Heart left ventricle (tissue), 16 donors: ENCODE results near the gene CIRBP. TPM values are rescaled to one million over a fixed set of nuclear protein-coding genes. Genes with fewer than 3 reads are reported as not detected.
A peak's percentile ranks its signal among the peaks of the same experiment; 100 is the strongest.

Source experiments
- ATAC-seq, 4 donors: fragments of 200-7000 bp; cut with Tn5 transposase; one replicate each; pipeline ENCODE4 v1.9.1; 2020 to 2022; ENCODE audit warnings: moderate library complexity in 4 of 4, mild to moderate bottlenecking in 3 of 4, moderate number of reproducible peaks in 1 of 4
- DNase-seq, 5 donors: peaks; one replicate each; pipeline ENCODE4 v3.0.0-alpha.2; 2020
- H3K27ac ChIP-seq, 12 donors: fragments of 200-600 bp; sonication (generic) in 4 of 12; one replicate each; pipeline versions ENCODE4 v1.5.0 to v1.8.0; 2016 to 2022; ENCODE audit warnings: mild to moderate bottlenecking in 2 of 12
- H3K27me3 ChIP-seq, 9 donors: fragments of 200-600 bp; sonication (generic) in 2 of 9; one replicate each; pipeline versions ENCODE4 v1.5.1 to v1.8.0; 2016 to 2022; ENCODE audit warnings: mild to moderate bottlenecking in 3 of 9
- H3K36me3 ChIP-seq, 9 donors: fragments of 200-600 bp; sonication (generic) in 2 of 9; one replicate each; pipeline versions ENCODE4 v1.5.0 to v1.8.0; 2018 to 2022; ENCODE audit warnings: mild to moderate bottlenecking in 2 of 9
- H3K4me1 ChIP-seq, 12 donors: fragments of 200-600 bp; sonication (generic) in 4 of 12; one replicate each; pipeline versions ENCODE4 v1.5.0 to v1.8.0; 2016 to 2022; ENCODE audit warnings: mild to moderate bottlenecking in 3 of 12
- H3K4me3 ChIP-seq, 12 donors: fragments of 200-600 bp; sonication (generic) in 4 of 12; one replicate each; pipeline versions ENCODE4 v1.5.0 to v1.8.0; 2017 to 2022; ENCODE audit warnings: mild to moderate bottlenecking in 9 of 12, moderate library complexity in 4 of 12
- H3K9me3 ChIP-seq, 12 donors: fragments of 200-600 bp; sonication (generic) in 4 of 12; one replicate each; pipeline versions ENCODE4 v1.5.0 to v1.8.0; 2016 to 2022; ENCODE audit warnings: mild to moderate bottlenecking in 1 of 12
- POLR2A ChIP-seq, 2 donors: fragments of 450-650 bp; IDR thresholded peaks; one replicate each; pipeline ENCODE4 v1.6.1; 2017; ENCODE audit warnings: antibody characterized with exemption in 2 of 2, mild to moderate bottlenecking in 2 of 2, moderate library complexity in 2 of 2
- WGBS, 4 donors: extraction: QIAGEN DNeasy Blood & Tissue Kit in 2 of 4; methylation state at CpG; one replicate each; pipeline versions ENCODE4 v1.1.5 to v1.1.7; 2013 to 2018; 5-methylcytosine and 5-hydroxymethylcytosine counted together
- intact Hi-C, 10 donors: fragments of 100-400 bp; cut with DNase I; formaldehyde crosslinking; loops; one replicate each; pipeline versions ENCODE4 v1.11.1 to v1.14.2; 2022
- polyA plus RNA-seq, 2 donors: library from polyadenylated mRNA; stranded (reverse); fragments of 200-250 nt; gene quantifications; one replicate each; pipeline ENCODE4 v1.2.3, GENCODE V29; 2013
- total RNA-seq, 9 donors: library from RNA; depleted of rRNA in 2 of 9; stranded (reverse); fragments of >200 nt in 2 of 9; fragmentation: NEBNext Ultra II Directional in 3 of 9; extraction: Animal tissue kit (Norgen Biotek cat#: 25700) in 3 of 9; gene quantifications; one replicate each; pipeline versions ENCODE4 v1.1.0 to v1.2.4, GENCODE V29; 2016 to 2023
- TF ChIP-seq, protein P1 (sequence below), 12 donors: fragments of 200-600 bp; sonication (generic) in 4 of 12; IDR thresholded peaks; one replicate each; pipeline versions ENCODE4 v1.5.0 to v1.8.0; 2018 to 2022; ENCODE audit warnings: antibody characterized with exemption in 12 of 12, mild to moderate bottlenecking in 5 of 12
- donor health status: ischemic (EF 13 %, LVEDD 7.1; RV severe dilation, severe dysfunction).
- donor health status: healthy with polysubstance abuse.
- donor health status: DM: no; HTN: yes; CAD: no.
- donor health status: DM: no; HTN: no; CAD: no.
- donor health status: ischemic (EF 25% LVEDD 6.9; RV normal size, moderate dysfunction).
- donor health status: ischemic (EF 25% LVEDD 5.7; RV mildly dilated, moderate dysfunction).
- donor health status: healthy.
- donor health status: DM: yes; HTN: yes; CAD: no.
- donor health status: ischemic (EF 35%, LVEDD 5.7; RV mildly dilated, moderate dysfunction).
- donor health status: nonischemic (EF 11% LVEDD 7.7; RV severe dilation, severe dysfunction).
- donor health status: DM: yes; HTN: yes; CAD: no.
- donor health status: PGD.
- donor health status: ischemic (EF 29% LVEDD 5.4; RV normal size, mild dysfunction).
- donor health status: nonischemic (EF 23%, LVEDD 6.1; RV moderate dilation, normal function).

The CIRBP gene
- total and polyA plus RNA-seq, 11 donors, result 149 to 425 (median 269) TPM

DNA sequence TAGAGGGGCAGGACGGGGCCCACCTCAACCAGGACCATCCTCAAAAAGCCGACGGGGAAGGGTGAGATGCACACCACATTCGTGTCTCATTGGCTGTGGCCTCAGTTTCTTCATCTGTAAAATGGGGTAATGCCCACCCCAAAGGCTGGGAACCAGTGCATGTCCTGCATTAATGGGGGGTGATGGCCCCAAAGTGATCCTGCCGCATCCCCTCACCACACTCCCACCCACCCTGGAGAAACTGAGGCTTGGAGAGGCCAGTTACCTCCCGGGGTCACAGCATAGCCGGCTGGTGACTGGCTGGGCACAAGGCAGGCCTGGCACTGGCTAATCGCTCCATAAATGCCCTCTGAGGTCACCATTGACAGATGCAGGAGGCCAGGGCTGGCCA is 21.4 kb upstream of the CIRBP start:
- H3K9me3 ChIP-seq, result no peaks in the 10 kb centered on the region
- 63 to 94% (median 65%) methylated on average over 5 to 8 of the region's 8 CpGs for whole genome bisulfite sequencing, 4 donors
- intact Hi-C loops, result loop anchor here in 1 of 10 donors (1.0 to 10.0 kb wide), 2 partner anchors 22 to 323 kb away; partner anchors contain the start of genes ARID3A and CIRBP
- H3K36me3 ChIP-seq, result peaks cover 0 to 22% (median 14%) of the 10 kb centered on the region in 9 donors
- H3K27me3 ChIP-seq, result no peaks in the 10 kb centered on the region
- H3K4me1 ChIP-seq, result peaks cover 10 to 75% (median 60%) of the 10 kb centered on the region in 12 donors
- TF ChIP-seq, protein P1, sequence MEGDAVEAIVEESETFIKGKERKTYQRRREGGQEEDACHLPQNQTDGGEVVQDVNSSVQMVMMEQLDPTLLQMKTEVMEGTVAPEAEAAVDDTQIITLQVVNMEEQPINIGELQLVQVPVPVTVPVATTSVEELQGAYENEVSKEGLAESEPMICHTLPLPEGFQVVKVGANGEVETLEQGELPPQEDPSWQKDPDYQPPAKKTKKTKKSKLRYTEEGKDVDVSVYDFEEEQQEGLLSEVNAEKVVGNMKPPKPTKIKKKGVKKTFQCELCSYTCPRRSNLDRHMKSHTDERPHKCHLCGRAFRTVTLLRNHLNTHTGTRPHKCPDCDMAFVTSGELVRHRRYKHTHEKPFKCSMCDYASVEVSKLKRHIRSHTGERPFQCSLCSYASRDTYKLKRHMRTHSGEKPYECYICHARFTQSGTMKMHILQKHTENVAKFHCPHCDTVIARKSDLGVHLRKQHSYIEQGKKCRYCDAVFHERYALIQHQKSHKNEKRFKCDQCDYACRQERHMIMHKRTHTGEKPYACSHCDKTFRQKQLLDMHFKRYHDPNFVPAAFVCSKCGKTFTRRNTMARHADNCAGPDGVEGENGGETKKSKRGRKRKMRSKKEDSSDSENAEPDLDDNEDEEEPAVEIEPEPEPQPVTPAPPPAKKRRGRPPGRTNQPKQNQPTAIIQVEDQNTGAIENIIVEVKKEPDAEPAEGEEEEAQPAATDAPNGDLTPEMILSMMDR (IDR thresholded peaks at IDR 0.05), result no peak
- no peak for TF ChIP-seq POLR2A (IDR thresholded peaks at IDR 0.05)
- H3K4me3 ChIP-seq, result peak overlapping the region in 11 of 12 donors; percentile 43 to 97 (median 83)
- no peak for ATAC-seq
- DNase-seq, result peak in 1 of 5 donors; percentile 85
- peak overlapping the region; percentile 96 to 100 (median 100) for H3K27ac ChIP-seq

DNA sequence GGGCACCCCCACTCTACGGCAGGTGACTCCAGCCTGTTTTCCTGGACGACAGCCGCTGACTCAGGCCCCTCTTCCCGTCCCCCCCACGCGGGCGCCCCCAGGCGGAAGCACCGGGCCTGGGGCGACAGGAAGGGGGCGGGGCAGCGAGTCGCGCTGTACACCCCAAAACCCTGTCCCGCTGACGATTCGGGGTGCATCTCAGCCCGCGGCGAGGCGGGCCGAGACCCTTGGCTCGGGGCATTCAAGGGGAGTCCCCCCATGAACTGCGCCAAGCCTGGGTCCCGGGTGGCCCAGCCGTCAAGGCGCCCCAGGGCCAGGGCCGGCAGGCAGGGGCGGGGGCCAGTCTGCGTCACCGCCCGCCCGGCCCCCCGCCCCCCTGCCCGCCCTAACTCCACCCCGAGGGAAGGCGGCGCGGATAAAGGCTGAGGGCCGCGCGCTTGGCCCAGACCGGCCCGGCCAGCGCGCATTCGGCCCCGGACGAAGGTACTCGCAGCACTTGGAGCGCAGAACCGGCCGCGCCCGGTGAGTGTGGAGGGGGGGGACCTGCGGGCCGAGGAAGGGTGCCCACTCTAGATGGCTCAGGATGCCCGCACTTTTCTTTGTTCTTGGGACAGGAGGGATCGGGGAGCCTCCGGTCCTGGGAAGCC is 20.9 kb upstream of the CIRBP start, which contains the start of gene MIDN:
Gene MIDN, plus strand, starts transcription at position 445 of the 647 bp plus-strand sequence. CDS start 1,714 bp downstream, outside the sequence.
- Histone ChIP-seq H3K4me1 (peaks cover 10 to 75% (median 57%) of the 10 kb centered on the region in 12 donors), H3K4me3 (peak within 1 kb of the TSS; percentile 43 to 97 (median 84)), H3K9me3 (no peaks in the 10 kb centered on the region), H3K27me3 (no peaks in the 10 kb centered on the region), H3K27ac (peak within 1 kb of the TSS; percentile 96 to 100 (median 100)), H3K36me3 (peaks cover 0 to 22% (median 14%) of the 10 kb centered on the region in 9 donors)
- intact Hi-C loops, result loop anchor here in 1 of 10 donors (1.0 to 10.0 kb wide), 2 partner anchors 21 to 323 kb away; partner anchors contain the start of genes ARID3A and CIRBP
- WGBS, 4 donors, result 1 to 2% (median 2%) methylated on average over 24 to 60 of the region's 60 CpGs
- peak; percentile 65 to 96 for TF ChIP-seq POLR2A (IDR thresholded peaks at IDR 0.05)
- TF ChIP-seq, protein P1 (IDR thresholded peaks at IDR 0.05), result peak in 7 of 12 donors; percentile 17 to 59 (median 48)
- ATAC-seq, result peak; percentile 8 to 36 (median 23)
- DNase-seq, result peak; percentile 89 to 93 (median 91)

DNA sequence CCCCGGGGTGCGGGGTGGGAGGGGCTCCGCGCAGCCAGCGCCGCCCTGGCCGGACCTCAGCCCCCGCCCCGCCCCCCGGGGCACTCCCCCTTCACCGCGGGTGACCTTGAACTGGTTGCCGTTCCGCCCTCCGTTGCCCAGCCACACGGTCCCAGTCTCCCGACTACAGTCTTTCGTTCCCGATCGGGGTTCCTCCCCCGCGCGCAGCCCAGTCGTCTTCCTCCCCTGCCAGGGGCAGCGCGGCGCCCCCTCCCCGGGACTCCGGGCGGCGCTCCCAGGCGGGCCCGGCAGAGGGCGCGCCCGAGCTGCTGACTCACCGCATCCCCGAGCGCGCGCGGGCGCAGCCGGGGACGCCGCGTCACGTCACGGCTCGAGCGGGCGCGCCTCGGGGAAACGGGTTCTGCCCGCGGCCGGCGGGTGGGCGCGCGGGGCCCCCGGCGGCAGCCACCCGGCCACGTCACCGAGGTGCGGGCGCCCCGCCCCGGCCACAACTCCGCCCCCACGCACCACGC is 20.3 kb upstream of the CIRBP start:
- no peaks in the 10 kb centered on the region for H3K9me3 ChIP-seq
- intact Hi-C loops, result loop anchor here in 3 of 10 donors (1.0 to 10.0 kb wide), 3 partner anchors 17 to 324 kb away; partner anchors contain the start of genes ARID3A (in 1 of the 3) and CIRBP (in 1 of the 3)
- TF ChIP-seq POLR2A (IDR thresholded peaks at IDR 0.05), result no peak
- TF ChIP-seq, protein P1 (IDR thresholded peaks at IDR 0.05), result peak; percentile 56 to 95 (median 85)
- DNase-seq (peak; percentile 88 to 93 (median 89)), ATAC-seq (peak in 2 of 4 donors; percentile 7 to 8)
- H3K36me3 ChIP-seq, result peaks cover under 1 to 26% (median 16%) of the 10 kb centered on the region in 9 donors
- H3K27me3 ChIP-seq, result no peaks in the 10 kb centered on the region
- peak overlapping the region; percentile 43 to 97 (median 84) for H3K4me3 ChIP-seq
- peaks cover 15 to 75% (median 57%) of the 10 kb centered on the region in 12 donors for H3K4me1 ChIP-seq
- WGBS, 4 donors, result 0 to 3% (median 1%) methylated on average over 14 to 74 of the region's 74 CpGs
- peak overlapping the region; percentile 96 to 100 (median 100) for H3K27ac ChIP-seq
